Measurements from ENCODE around the gene EFCAB6.

DNA sequence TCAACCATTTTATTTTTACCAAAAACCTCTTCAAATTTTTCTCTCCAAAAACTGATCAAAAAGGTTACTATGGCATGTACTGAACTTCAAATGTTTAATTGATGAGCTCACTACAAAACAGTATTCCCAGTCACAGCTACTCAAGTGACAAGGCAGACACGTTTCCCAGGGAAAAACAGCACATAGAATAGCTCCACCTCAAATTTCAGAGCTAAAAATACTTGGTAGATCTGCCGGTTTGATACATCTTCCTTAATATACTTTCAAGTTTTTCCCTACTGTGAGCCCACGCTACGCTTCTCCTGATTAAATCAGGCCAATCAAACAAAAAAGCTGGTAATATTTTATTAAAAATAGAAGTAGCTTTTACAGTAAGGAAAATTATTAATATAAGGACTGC lies 100.4 kb downstream of the EFCAB6 start:
- TF ChIP-seq, protein P1, sequence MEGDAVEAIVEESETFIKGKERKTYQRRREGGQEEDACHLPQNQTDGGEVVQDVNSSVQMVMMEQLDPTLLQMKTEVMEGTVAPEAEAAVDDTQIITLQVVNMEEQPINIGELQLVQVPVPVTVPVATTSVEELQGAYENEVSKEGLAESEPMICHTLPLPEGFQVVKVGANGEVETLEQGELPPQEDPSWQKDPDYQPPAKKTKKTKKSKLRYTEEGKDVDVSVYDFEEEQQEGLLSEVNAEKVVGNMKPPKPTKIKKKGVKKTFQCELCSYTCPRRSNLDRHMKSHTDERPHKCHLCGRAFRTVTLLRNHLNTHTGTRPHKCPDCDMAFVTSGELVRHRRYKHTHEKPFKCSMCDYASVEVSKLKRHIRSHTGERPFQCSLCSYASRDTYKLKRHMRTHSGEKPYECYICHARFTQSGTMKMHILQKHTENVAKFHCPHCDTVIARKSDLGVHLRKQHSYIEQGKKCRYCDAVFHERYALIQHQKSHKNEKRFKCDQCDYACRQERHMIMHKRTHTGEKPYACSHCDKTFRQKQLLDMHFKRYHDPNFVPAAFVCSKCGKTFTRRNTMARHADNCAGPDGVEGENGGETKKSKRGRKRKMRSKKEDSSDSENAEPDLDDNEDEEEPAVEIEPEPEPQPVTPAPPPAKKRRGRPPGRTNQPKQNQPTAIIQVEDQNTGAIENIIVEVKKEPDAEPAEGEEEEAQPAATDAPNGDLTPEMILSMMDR (IDR thresholded peaks at IDR 0.05): no peak
- TF ChIP-seq POLR2A (IDR thresholded peaks at IDR 0.05) (no peak), POLR2AphosphoS5 (IDR thresholded peaks at IDR 0.05) (no peak)
